ENCODE measurements around the gene CACNG3.
"Not testable (repeated sequence)": the region's sequence is repeated elsewhere in the genome, so short reads cannot be mapped to it uniquely, and the experiment has no call there.

CACNG3 gene

GRCh38 chr16:24315343-24315742 lies 59.2 kb downstream of the CACNG3 start:
- H3K9ac ChIP-seq (ENCODE audit: low read length), result no peak overlapping the region
- no peaks in the 10 kb centered on the region for H3K27me3 ChIP-seq (ENCODE audit: control insufficient read depth, insufficient read depth, low read length)
- H3K4me1 ChIP-seq (ENCODE audit: control insufficient read depth, insufficient read depth, low read length), result no peaks in the 10 kb centered on the region
- no peaks in the 10 kb centered on the region for H3K36me3 ChIP-seq (ENCODE audit: control insufficient read depth, insufficient read depth, low read length)
- H3K4me3 ChIP-seq (ENCODE audit: low read length), result no peak overlapping the region
- H3K9me3 ChIP-seq (ENCODE audit: control insufficient read depth, low read length), result no peaks in the 10 kb centered on the region

- Histone ChIP-seq H3K36me3 (ENCODE audit: control insufficient read depth, insufficient read depth, low read length) (no peaks in the 10 kb centered on the region), H3K27me3 (ENCODE audit: control insufficient read depth, insufficient read depth, low read length) (no peaks in the 10 kb centered on the region), H3K4me3 (ENCODE audit: low read length) (no peak overlapping the region), H3K9me3 (ENCODE audit: control insufficient read depth, low read length) (no peaks in the 10 kb centered on the region), H3K9ac (ENCODE audit: low read length) (no peak overlapping the region), H3K4me1 (ENCODE audit: control insufficient read depth, insufficient read depth, low read length) (no peaks in the 10 kb centered on the region)
Observed at GRCh38 chr16:24318680-24319079, 62.5 kb downstream of the CACNG3 start.

- no peaks in the 10 kb centered on the region for H3K27me3 ChIP-seq (ENCODE audit: control insufficient read depth, insufficient read depth, low read length)
- no peaks in the 10 kb centered on the region for H3K9me3 ChIP-seq (ENCODE audit: control insufficient read depth, low read length)
- no peak overlapping the region for H3K4me3 ChIP-seq (ENCODE audit: low read length)
- no peak overlapping the region for H3K9ac ChIP-seq (ENCODE audit: low read length)
- no peaks in the 10 kb centered on the region for H3K36me3 ChIP-seq (ENCODE audit: control insufficient read depth, insufficient read depth, low read length)
- H3K4me1 ChIP-seq (ENCODE audit: control insufficient read depth, insufficient read depth, low read length), result no peaks in the 10 kb centered on the region
Observed at GRCh38 chr16:24319126-24319814, 63.1 kb downstream of the CACNG3 start.

GRCh38 chr16:24322106-24322505 lies 66.0 kb downstream of the CACNG3 start:
- no peaks in the 10 kb centered on the region for H3K36me3 ChIP-seq (ENCODE audit: control insufficient read depth, insufficient read depth, low read length)
- H3K9ac ChIP-seq (ENCODE audit: low read length), result no peak overlapping the region
- H3K4me1 ChIP-seq (ENCODE audit: control insufficient read depth, insufficient read depth, low read length), result no peaks in the 10 kb centered on the region
- no peaks in the 10 kb centered on the region for H3K27me3 ChIP-seq (ENCODE audit: control insufficient read depth, insufficient read depth, low read length)
- H3K4me3 ChIP-seq (ENCODE audit: low read length), result no peak overlapping the region
- no peaks in the 10 kb centered on the region for H3K9me3 ChIP-seq (ENCODE audit: control insufficient read depth, low read length)

- no peak overlapping the region for H3K9ac ChIP-seq (ENCODE audit: low read length)
- no peak overlapping the region for H3K4me3 ChIP-seq (ENCODE audit: low read length)
- no peaks in the 10 kb centered on the region for H3K36me3 ChIP-seq (ENCODE audit: control insufficient read depth, insufficient read depth, low read length)
- H3K27me3 ChIP-seq (ENCODE audit: control insufficient read depth, insufficient read depth, low read length), result no peaks in the 10 kb centered on the region
- no peaks in the 10 kb centered on the region for H3K4me1 ChIP-seq (ENCODE audit: control insufficient read depth, insufficient read depth, low read length)
- H3K9me3 ChIP-seq (ENCODE audit: control insufficient read depth, low read length), result no peaks in the 10 kb centered on the region
Observed at GRCh38 chr16:24324421-24324820, 68.3 kb downstream of the CACNG3 start.

- no peaks in the 10 kb centered on the region for H3K36me3 ChIP-seq (ENCODE audit: control insufficient read depth, insufficient read depth, low read length)
- no peaks in the 10 kb centered on the region for H3K4me1 ChIP-seq (ENCODE audit: control insufficient read depth, insufficient read depth, low read length)
- no peak overlapping the region for H3K9ac ChIP-seq (ENCODE audit: low read length)
- H3K9me3 ChIP-seq (ENCODE audit: control insufficient read depth, low read length), result no peaks in the 10 kb centered on the region
- H3K4me3 ChIP-seq (ENCODE audit: low read length), result no peak overlapping the region
- no peaks in the 10 kb centered on the region for H3K27me3 ChIP-seq (ENCODE audit: control insufficient read depth, insufficient read depth, low read length)
Observed at GRCh38 chr16:24328835-24329452, 72.8 kb downstream of the CACNG3 start.

- H3K9ac ChIP-seq (ENCODE audit: low read length), result no peak overlapping the region
- H3K27me3 ChIP-seq (ENCODE audit: control insufficient read depth, insufficient read depth, low read length), result no peaks in the 10 kb centered on the region
- H3K4me1 ChIP-seq (ENCODE audit: control insufficient read depth, insufficient read depth, low read length), result no peaks in the 10 kb centered on the region
- H3K36me3 ChIP-seq (ENCODE audit: control insufficient read depth, insufficient read depth, low read length), result no peaks in the 10 kb centered on the region
- no peak overlapping the region for H3K4me3 ChIP-seq (ENCODE audit: low read length)
- no peaks in the 10 kb centered on the region for H3K9me3 ChIP-seq (ENCODE audit: control insufficient read depth, low read length)
Observed at GRCh38 chr16:24332178-24332577, 76.0 kb downstream of the CACNG3 start.

GRCh38 chr16:24332582-24333090 lies 76.5 kb downstream of the CACNG3 start:
- Histone ChIP-seq H3K4me1 (ENCODE audit: control insufficient read depth, insufficient read depth, low read length) (no peaks in the 10 kb centered on the region), H3K4me3 (ENCODE audit: low read length) (no peak overlapping the region), H3K27me3 (ENCODE audit: control insufficient read depth, insufficient read depth, low read length) (no peaks in the 10 kb centered on the region), H3K9ac (ENCODE audit: low read length) (no peak overlapping the region), H3K36me3 (ENCODE audit: control insufficient read depth, insufficient read depth, low read length) (no peaks in the 10 kb centered on the region), H3K9me3 (ENCODE audit: control insufficient read depth, low read length) (no peaks in the 10 kb centered on the region)

GRCh38 chr16:24336491-24336890 lies 80.4 kb downstream of the CACNG3 start:
- Histone ChIP-seq H3K4me3 (ENCODE audit: low read length) (no peak overlapping the region), H3K9ac (ENCODE audit: low read length) (no peak overlapping the region), H3K27me3 (ENCODE audit: control insufficient read depth, insufficient read depth, low read length) (no peaks in the 10 kb centered on the region), H3K4me1 (ENCODE audit: control insufficient read depth, insufficient read depth, low read length) (no peaks in the 10 kb centered on the region), H3K36me3 (ENCODE audit: control insufficient read depth, insufficient read depth, low read length) (no peaks in the 10 kb centered on the region), H3K9me3 (ENCODE audit: control insufficient read depth, low read length) (no peaks in the 10 kb centered on the region)

- Histone ChIP-seq H3K9ac (ENCODE audit: low read length) (no peak overlapping the region), H3K36me3 (ENCODE audit: control insufficient read depth, insufficient read depth, low read length) (no peaks in the 10 kb centered on the region), H3K27me3 (ENCODE audit: control insufficient read depth, insufficient read depth, low read length) (no peaks in the 10 kb centered on the region), H3K9me3 (ENCODE audit: control insufficient read depth, low read length) (no peaks in the 10 kb centered on the region), H3K4me3 (ENCODE audit: low read length) (no peak overlapping the region), H3K4me1 (ENCODE audit: control insufficient read depth, insufficient read depth, low read length) (no peaks in the 10 kb centered on the region)
Observed at GRCh38 chr16:24337013-24337412, 80.9 kb downstream of the CACNG3 start.

- H3K9ac ChIP-seq (ENCODE audit: low read length); H3K9me3 ChIP-seq (ENCODE audit: control insufficient read depth, low read length); H3K27me3 ChIP-seq (ENCODE audit: control insufficient read depth, insufficient read depth, low read length); H3K36me3 ChIP-seq (ENCODE audit: control insufficient read depth, insufficient read depth, low read length); H3K4me1 ChIP-seq (ENCODE audit: control insufficient read depth, insufficient read depth, low read length); H3K4me3 ChIP-seq (ENCODE audit: low read length): not testable (repeated sequence)
Observed at GRCh38 chr16:24343829-24344228, 87.7 kb downstream of the CACNG3 start.

GRCh38 chr16:24344784-24345183 lies 88.6 kb downstream of the CACNG3 start:
- Histone ChIP-seq H3K36me3 (ENCODE audit: control insufficient read depth, insufficient read depth, low read length) (no peaks in the 10 kb centered on the region), H3K9me3 (ENCODE audit: control insufficient read depth, low read length) (no peaks in the 10 kb centered on the region), H3K4me3 (ENCODE audit: low read length) (no peak overlapping the region), H3K27me3 (ENCODE audit: control insufficient read depth, insufficient read depth, low read length) (no peaks in the 10 kb centered on the region), H3K9ac (ENCODE audit: low read length) (no peak overlapping the region), H3K4me1 (ENCODE audit: control insufficient read depth, insufficient read depth, low read length) (no peaks in the 10 kb centered on the region)

Measured in mucosa of stomach (tissue), 1 donor.